Measurements from ENCODE around the gene FKBP4.

- TF ChIP-seq EZH2 (IDR thresholded peaks at IDR 0.05), result no peak
- TF ChIP-seq, protein P1, sequence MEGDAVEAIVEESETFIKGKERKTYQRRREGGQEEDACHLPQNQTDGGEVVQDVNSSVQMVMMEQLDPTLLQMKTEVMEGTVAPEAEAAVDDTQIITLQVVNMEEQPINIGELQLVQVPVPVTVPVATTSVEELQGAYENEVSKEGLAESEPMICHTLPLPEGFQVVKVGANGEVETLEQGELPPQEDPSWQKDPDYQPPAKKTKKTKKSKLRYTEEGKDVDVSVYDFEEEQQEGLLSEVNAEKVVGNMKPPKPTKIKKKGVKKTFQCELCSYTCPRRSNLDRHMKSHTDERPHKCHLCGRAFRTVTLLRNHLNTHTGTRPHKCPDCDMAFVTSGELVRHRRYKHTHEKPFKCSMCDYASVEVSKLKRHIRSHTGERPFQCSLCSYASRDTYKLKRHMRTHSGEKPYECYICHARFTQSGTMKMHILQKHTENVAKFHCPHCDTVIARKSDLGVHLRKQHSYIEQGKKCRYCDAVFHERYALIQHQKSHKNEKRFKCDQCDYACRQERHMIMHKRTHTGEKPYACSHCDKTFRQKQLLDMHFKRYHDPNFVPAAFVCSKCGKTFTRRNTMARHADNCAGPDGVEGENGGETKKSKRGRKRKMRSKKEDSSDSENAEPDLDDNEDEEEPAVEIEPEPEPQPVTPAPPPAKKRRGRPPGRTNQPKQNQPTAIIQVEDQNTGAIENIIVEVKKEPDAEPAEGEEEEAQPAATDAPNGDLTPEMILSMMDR (IDR thresholded peaks at IDR 0.05), result no peak
Observed at GRCh38 chr12:2823483-2823882, 28.7 kb downstream of the FKBP4 start.
